ENCODE results near the gene CD6. TPM values are rescaled to one million over a fixed set of nuclear protein-coding genes. Genes with fewer than 3 reads are reported as not detected.

The CD6 gene
- polyA plus RNA-seq, 1 donor (not counting 4 experiments of a cell fraction or from before 2014, with no cell fraction given): 0.03 TPM

GRCh38 chr11:60929764-60930163, 41.7 kb upstream of the CD6 start:
- no peaks in the 10 kb centered on the region for H3K9me1 ChIP-seq (ENCODE audit: control insufficient read depth, extremely low read depth, insufficient read depth, low read length)
- no peaks in the 10 kb centered on the region for H4K20me1 ChIP-seq (ENCODE audit: control insufficient read depth, extremely low read depth, insufficient read depth, low read length)
- no peaks in the 10 kb centered on the region for H3K9me3 ChIP-seq (ENCODE audit: control insufficient read depth, low read depth, low read length)
- H3K9ac ChIP-seq (ENCODE audit: control insufficient read depth, extremely low read depth, insufficient read depth, low read length): no peak overlapping the region
- DNase-seq (ENCODE audit: low read depth, low spot score) (no peak), FAIRE-seq (no peak)
- no peaks in the 10 kb centered on the region for H3K27me3 ChIP-seq (ENCODE audit: control insufficient read depth, extremely low read depth, insufficient read depth, low read length)
- H3K4me3 ChIP-seq (ENCODE audit: control insufficient read depth in 2 of 3, extremely low read depth in 1 of 3, insufficient read depth in 2 of 3, low read depth in 1 of 3, low read length in 3 of 3): no peak overlapping the region
- no peak overlapping the region for H2AFZ ChIP-seq (ENCODE audit: control insufficient read depth, low read length)
- H3K79me2 ChIP-seq (ENCODE audit: control insufficient read depth, insufficient read depth, low read length): no peaks in the 10 kb centered on the region
- no peak overlapping the region for H3K4me2 ChIP-seq (ENCODE audit: control insufficient read depth, extremely low read depth, insufficient read depth, low read depth, low read length)
- dilution Hi-C loops (cut with MboI; ENCODE audit: extremely low pct_ligation_motif_present, low sequenced_read_pairs): no loop called here
- H3K36me3 ChIP-seq (ENCODE audit: control insufficient read depth in 2 of 2, extremely low read depth in 1 of 2, insufficient read depth in 2 of 2, low read length in 2 of 2): peaks cover 12 to 36% of the 10 kb centered on the region in 2 experiments
- TF ChIP-seq EZH2 (IDR thresholded peaks at IDR 0.05; ENCODE audit: low read length): no peak
- TF ChIP-seq, protein P1, sequence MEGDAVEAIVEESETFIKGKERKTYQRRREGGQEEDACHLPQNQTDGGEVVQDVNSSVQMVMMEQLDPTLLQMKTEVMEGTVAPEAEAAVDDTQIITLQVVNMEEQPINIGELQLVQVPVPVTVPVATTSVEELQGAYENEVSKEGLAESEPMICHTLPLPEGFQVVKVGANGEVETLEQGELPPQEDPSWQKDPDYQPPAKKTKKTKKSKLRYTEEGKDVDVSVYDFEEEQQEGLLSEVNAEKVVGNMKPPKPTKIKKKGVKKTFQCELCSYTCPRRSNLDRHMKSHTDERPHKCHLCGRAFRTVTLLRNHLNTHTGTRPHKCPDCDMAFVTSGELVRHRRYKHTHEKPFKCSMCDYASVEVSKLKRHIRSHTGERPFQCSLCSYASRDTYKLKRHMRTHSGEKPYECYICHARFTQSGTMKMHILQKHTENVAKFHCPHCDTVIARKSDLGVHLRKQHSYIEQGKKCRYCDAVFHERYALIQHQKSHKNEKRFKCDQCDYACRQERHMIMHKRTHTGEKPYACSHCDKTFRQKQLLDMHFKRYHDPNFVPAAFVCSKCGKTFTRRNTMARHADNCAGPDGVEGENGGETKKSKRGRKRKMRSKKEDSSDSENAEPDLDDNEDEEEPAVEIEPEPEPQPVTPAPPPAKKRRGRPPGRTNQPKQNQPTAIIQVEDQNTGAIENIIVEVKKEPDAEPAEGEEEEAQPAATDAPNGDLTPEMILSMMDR (optimal IDR thresholded peaks at IDR 0.05 in 1 of 3, IDR thresholded peaks at IDR 0.05 in 1 of 3, conservative IDR thresholded peaks at IDR 0.05 in 1 of 3; ENCODE audit: extremely low read depth in 1 of 3, insufficient read depth in 2 of 3, low read length in 3 of 3): no peak
- H3K27ac ChIP-seq (ENCODE audit: control insufficient read depth, insufficient read depth, low read length): no peak overlapping the region
- H3K4me1 ChIP-seq (ENCODE audit: control insufficient read depth, extremely low read depth, insufficient read depth, low read length): peaks cover 12% of the 10 kb centered on the region

- Histone ChIP-seq H3K4me1 (ENCODE audit: control insufficient read depth, extremely low read depth, insufficient read depth, low read length) (peaks cover 7% of the 10 kb centered on the region), H3K9me1 (ENCODE audit: control insufficient read depth, extremely low read depth, insufficient read depth, low read length) (no peaks in the 10 kb centered on the region), H3K4me3 (ENCODE audit: control insufficient read depth in 2 of 3, extremely low read depth in 1 of 3, insufficient read depth in 2 of 3, low read depth in 1 of 3, low read length in 3 of 3) (no peak overlapping the region), H3K9ac (ENCODE audit: control insufficient read depth, extremely low read depth, insufficient read depth, low read length) (no peak overlapping the region), H3K79me2 (ENCODE audit: control insufficient read depth, insufficient read depth, low read length) (no peaks in the 10 kb centered on the region), H3K4me2 (ENCODE audit: control insufficient read depth, extremely low read depth, insufficient read depth, low read depth, low read length) (no peak overlapping the region), H2AFZ (ENCODE audit: control insufficient read depth, low read length) (no peak overlapping the region), H3K36me3 (ENCODE audit: control insufficient read depth in 2 of 2, extremely low read depth in 1 of 2, insufficient read depth in 2 of 2, low read length in 2 of 2) (peaks cover 12 to 36% of the 10 kb centered on the region in 2 experiments), H3K27me3 (ENCODE audit: control insufficient read depth, extremely low read depth, insufficient read depth, low read length) (no peaks in the 10 kb centered on the region), H3K9me3 (ENCODE audit: control insufficient read depth, low read depth, low read length) (no peaks in the 10 kb centered on the region), H3K27ac (ENCODE audit: control insufficient read depth, insufficient read depth, low read length) (no peak overlapping the region), H4K20me1 (ENCODE audit: control insufficient read depth, extremely low read depth, insufficient read depth, low read length) (no peaks in the 10 kb centered on the region)
- no peak for DNase-seq (ENCODE audit: low read depth, low spot score)
- TF ChIP-seq, protein P1 (optimal IDR thresholded peaks at IDR 0.05 in 1 of 3, IDR thresholded peaks at IDR 0.05 in 1 of 3, conservative IDR thresholded peaks at IDR 0.05 in 1 of 3; ENCODE audit: extremely low read depth in 1 of 3, insufficient read depth in 2 of 3, low read length in 3 of 3): no peak
- no peak for TF ChIP-seq EZH2 (IDR thresholded peaks at IDR 0.05; ENCODE audit: low read length)
- dilution Hi-C loops (cut with MboI; ENCODE audit: extremely low pct_ligation_motif_present, low sequenced_read_pairs): no loop called here
- FAIRE-seq: no peak
Measured at GRCh38 chr11:60930394-60930793, 41.1 kb upstream of the CD6 start.

Data from keratinocyte (primary cell).